ENCODE results near the gene DOCK2. TPM values are rescaled to one million over a fixed set of nuclear protein-coding genes. Genes with fewer than 3 reads are reported as not detected.

The DOCK2 gene
- total RNA-seq, 1 donor from 2014 or later: not detected

GRCh38 chr5:169870211-169870610 lies 233.1 kb downstream of the DOCK2 start:
- H3K36me3 ChIP-seq (ENCODE audit: control insufficient read depth, insufficient read depth, low read length): no peaks in the 10 kb centered on the region

GRCh38 chr5:169871826-169872490 lies 234.9 kb downstream of the DOCK2 start:
- H3K4me3 ChIP-seq (ENCODE audit: low read depth, low read length): no peak overlapping the region
- H3K27me3 ChIP-seq (ENCODE audit: control insufficient read depth, insufficient read depth, low read length): peaks cover 2% of the 10 kb centered on the region
- TF ChIP-seq CTCF (IDR thresholded peaks at IDR 0.05; ENCODE audit: insufficient read depth, low read length, severe bottlenecking): no peak
- no peaks in the 10 kb centered on the region for H3K36me3 ChIP-seq (ENCODE audit: control insufficient read depth, insufficient read depth, low read length)
- FAIRE-seq (no peak), DNase-seq (ENCODE audit: low read depth) (no peak)

More at GRCh38 chr5:169870211-169870610, 233.1 kb downstream of the DOCK2 start:
- no peak for FAIRE-seq
- DNase-seq (ENCODE audit: low read depth): no peak
- no peak overlapping the region for H3K4me3 ChIP-seq (ENCODE audit: low read depth, low read length)
- TF ChIP-seq CTCF (IDR thresholded peaks at IDR 0.05; ENCODE audit: insufficient read depth, low read length, severe bottlenecking): no peak
- H3K27me3 ChIP-seq (ENCODE audit: control insufficient read depth, insufficient read depth, low read length): peaks cover 2% of the 10 kb centered on the region

GRCh38 chr5:169873642-169874041 lies 236.6 kb downstream of the DOCK2 start:
- no peaks in the 10 kb centered on the region for H3K36me3 ChIP-seq (ENCODE audit: control insufficient read depth, insufficient read depth, low read length)
- TF ChIP-seq CTCF (IDR thresholded peaks at IDR 0.05; ENCODE audit: insufficient read depth, low read length, severe bottlenecking): no peak
- no peak for DNase-seq (ENCODE audit: low read depth)
- H3K4me3 ChIP-seq (ENCODE audit: low read depth, low read length): no peak overlapping the region
- peaks cover 2% of the 10 kb centered on the region for H3K27me3 ChIP-seq (ENCODE audit: control insufficient read depth, insufficient read depth, low read length)
- no peak for FAIRE-seq

- no peak overlapping the region for H3K4me3 ChIP-seq (ENCODE audit: low read depth, low read length)
- H3K36me3 ChIP-seq (ENCODE audit: control insufficient read depth, insufficient read depth, low read length): no peaks in the 10 kb centered on the region
- DNase-seq (ENCODE audit: low read depth) (no peak), FAIRE-seq (no peak)
- H3K27me3 ChIP-seq (ENCODE audit: control insufficient read depth, insufficient read depth, low read length): peaks cover 3% of the 10 kb centered on the region
- no peak for TF ChIP-seq CTCF (IDR thresholded peaks at IDR 0.05; ENCODE audit: insufficient read depth, low read length, severe bottlenecking)
Measured at GRCh38 chr5:169874621-169875020, 237.5 kb downstream of the DOCK2 start.

- DNase-seq (ENCODE audit: low read depth) (no peak), FAIRE-seq (no peak)
- no peaks in the 10 kb centered on the region for H3K36me3 ChIP-seq (ENCODE audit: control insufficient read depth, insufficient read depth, low read length)
- H3K27me3 ChIP-seq (ENCODE audit: control insufficient read depth, insufficient read depth, low read length): peaks cover 1% of the 10 kb centered on the region
- TF ChIP-seq CTCF (IDR thresholded peaks at IDR 0.05; ENCODE audit: insufficient read depth, low read length, severe bottlenecking): no peak
- no peak overlapping the region for H3K4me3 ChIP-seq (ENCODE audit: low read depth, low read length)
Measured at GRCh38 chr5:169875091-169875728, 238.1 kb downstream of the DOCK2 start.
